HepG2 (cell line): ENCODE results near the gene FOXN3. TPM values are rescaled to one million over a fixed set of nuclear protein-coding genes. Genes with fewer than 3 reads are reported as not detected.

Source experiments
- ATAC-seq: fragments of 200-7000 bp; cut with Tn5 transposase; 3 replicates; pipeline ENCODE4 v1.9.1; 2020; ENCODE audit warnings: mild to moderate bottlenecking, moderate library complexity
- BruUV-seq: library from RNA; stranded (reverse); fragments of 400-500 nt; replicated peaks from 2 replicates; lab custom pipeline; 2021; lab: Mats Ljungman, UMichigan
- CTCF ChIA-PET: fragments of 300-600 bp; formaldehyde crosslinking; extraction: SDS; loops from one replicate; lab custom pipeline; 2021; ENCODE audit warnings: low total read pairs, inconsistent platforms, low intra/inter-chr PET ratio; lab: Yijun Ruan, JAX
- POLR2A ChIA-PET: fragments of 350-600 bp; sonication (Branson Sonifier 250); formaldehyde crosslinking; loops from one replicate; lab custom pipeline; 2020; ENCODE audit warnings: antibody characterized with exemption, inconsistent platforms; lab: Yijun Ruan, JAX
- DNase-seq: peaks from one replicate; pipeline ENCODE4 v3.0.0-alpha.2; 2015; ENCODE audit warnings: low spot score
- FAIRE-seq: peaks from 3 replicates; lab custom pipeline; 2011; peaks lifted over from hg19 to GRCh38; lab: Jason Lieb, UNC
- H2AFZ ChIP-seq: one replicate; pipeline ENCODE4 v1.6.1; 2011; ENCODE audit warnings: low read length, inconsistent platforms
- H3K27ac ChIP-seq: fragments of 300-600 bp; 3 replicates; pipeline ENCODE4 v1.8.0; 2011; ENCODE audit warnings: mixed run types, mild to moderate bottlenecking, mixed read lengths, low read length, inconsistent platforms; ENCODE audit not compliant: insufficient read depth; ENCODE audit errors: extremely low read length
- H3K27me3 ChIP-seq, 2 experiments: fragments of 200-600 bp in 1 of 2; 2 replicates in 1 of 2; 3 replicates in 1 of 2; pipeline versions ENCODE4 v1.6.0 to v1.8.0; 2011; ENCODE audit warnings: low read length in 2 of 2, mild to moderate bottlenecking in 2 of 2, moderate library complexity in 2 of 2, inconsistent platforms in 1 of 2; ENCODE audit not compliant: insufficient read depth in 2 of 2, control insufficient read depth in 1 of 2
- H3K36me3 ChIP-seq, 2 experiments: fragments of 200-600 bp in 1 of 2; replicated peaks in 1 of 2; 2 replicates in 1 of 2; 3 replicates in 1 of 2; pipeline versions ENCODE4 v1.5.1 to v1.8.0; 2011; ENCODE audit warnings: low read length in 2 of 2, inconsistent platforms in 1 of 2; ENCODE audit not compliant: insufficient read depth in 2 of 2, control insufficient read depth in 1 of 2
- H3K4me1 ChIP-seq: 2 replicates; pipeline ENCODE4 v1.5.1; 2012; ENCODE audit warnings: low read length, inconsistent platforms; ENCODE audit not compliant: insufficient read depth
- H3K4me2 ChIP-seq: 2 replicates; pipeline ENCODE4 v1.6.0; 2011; ENCODE audit warnings: low read depth, low read length, inconsistent platforms
- H3K4me3 ChIP-seq, 3 experiments: fragments of 200-600 bp in 1 of 3; sonication (generic), shearing (Covaris generic) in 1 of 3; replicated peaks in 1 of 3; 2 replicates each; pipeline ENCODE4 v1.5.1; 2011 to 2016; ENCODE audit warnings: low read length in 3 of 3, inconsistent platforms in 2 of 3, low read depth in 2 of 3, mild to moderate bottlenecking in 2 of 3, control low read depth in 1 of 3, mixed read lengths in 1 of 3; ENCODE audit not compliant: insufficient read depth in 1 of 3
- H3K79me2 ChIP-seq: one replicate; pipeline ENCODE4 v1.6.1; 2011; ENCODE audit warnings: low read length, inconsistent platforms; ENCODE audit not compliant: insufficient read depth
- H3K9ac ChIP-seq: 2 replicates; pipeline ENCODE4 v1.6.0; 2011; ENCODE audit warnings: mild to moderate bottlenecking, low read depth, low read length, inconsistent platforms; ENCODE audit not compliant: insufficient read depth
- H3K9me3 ChIP-seq: 2 replicates; pipeline ENCODE4 v1.5.1; 2012; ENCODE audit warnings: mild to moderate bottlenecking, low read length
- H4K20me1 ChIP-seq: 2 replicates; pipeline ENCODE4 v1.6.0; 2011; ENCODE audit warnings: inconsistent platforms, mild to moderate bottlenecking, low read length, moderate library complexity; ENCODE audit not compliant: insufficient read depth
- CBX5 ChIP-seq: sonication (generic); formaldehyde crosslinking; IDR thresholded peaks from 2 replicates; pipeline ENCODE4 v1.4.0; 2020; ENCODE audit warnings: missing genetic modification reagents, borderline replicate concordance
- JARID2 ChIP-seq: sonication (generic); formaldehyde crosslinking; IDR thresholded peaks from 2 replicates; pipeline ENCODE4 v1.8.1; 2023; ENCODE audit warnings: missing genetic modification reagents, inconsistent platforms; ENCODE audit not compliant: insufficient replicate concordance
- NFIB ChIP-seq: sonication (generic); formaldehyde crosslinking; IDR thresholded peaks from 2 replicates; pipeline ENCODE4 v1.9.0; 2021; ENCODE audit warnings: missing genetic modification reagents, mild to moderate bottlenecking, borderline replicate concordance
- NR3C1 ChIP-seq: sonication (generic); formaldehyde crosslinking; IDR thresholded peaks from 2 replicates; pipeline ENCODE4 v1.4.0; 2020; ENCODE audit warnings: missing genetic modification reagents
- POGZ ChIP-seq: sonication (generic); formaldehyde crosslinking; IDR thresholded peaks from 2 replicates; pipeline ENCODE4 v1.4.0; 2020; ENCODE audit warnings: mild to moderate bottlenecking, missing genetic modification reagents
- SMYD3 ChIP-seq: sonication (generic); formaldehyde crosslinking; IDR thresholded peaks from 2 replicates; pipeline ENCODE4 v1.8.1; 2023; ENCODE audit warnings: mild to moderate bottlenecking, missing genetic modification reagents
- SNAI1 ChIP-seq: sonication (generic); formaldehyde crosslinking; IDR thresholded peaks from 2 replicates; pipeline ENCODE4 v1.5.0; 2020; ENCODE audit warnings: mild to moderate bottlenecking, missing genetic modification reagents, borderline replicate concordance
- SRF ChIP-seq: IDR thresholded peaks from 2 replicates; pipeline ENCODE4 v1.6.1; 2011; ENCODE audit warnings: mild to moderate bottlenecking, low read depth, low read length, moderate library complexity
- TCF7 ChIP-seq: sonication (generic); IDR thresholded peaks from 2 replicates; pipeline ENCODE4 v1.6.1; 2016; ENCODE audit warnings: antibody characterized with exemption, low read depth
- ZMYM4 ChIP-seq: sonication (generic); formaldehyde crosslinking; IDR thresholded peaks from 2 replicates; pipeline ENCODE4 v1.8.1; 2023; ENCODE audit warnings: mild to moderate bottlenecking, missing genetic modification reagents
- ZNF232 ChIP-seq: sonication (generic); formaldehyde crosslinking; IDR thresholded peaks from 2 replicates; pipeline ENCODE4 v1.4.0; 2020; ENCODE audit warnings: missing genetic modification reagents, borderline replicate concordance
- ZNF3 ChIP-seq: IDR thresholded peaks from 2 replicates; pipeline ENCODE4 v1.7.0; 2017; ENCODE audit warnings: inconsistent platforms
- ZNF605 ChIP-seq: sonication (generic); formaldehyde crosslinking; IDR thresholded peaks from 2 replicates; pipeline ENCODE4 v1.8.0; 2022; ENCODE audit warnings: mild to moderate bottlenecking, missing genetic modification reagents
- ZSCAN31 ChIP-seq: sonication (generic); formaldehyde crosslinking; IDR thresholded peaks from 2 replicates; pipeline ENCODE4 v1.5.0; 2020; ENCODE audit warnings: low read depth, mild to moderate bottlenecking, missing genetic modification reagents
- WGBS: methylation state at CpG from one replicate; pipeline ENCODE4 v1.1.6; 2017; ENCODE audit warnings: low lambda C conversion rate; 5-methylcytosine and 5-hydroxymethylcytosine counted together
- in situ Hi-C: cut with HindIII; loops from 2 replicates; pipeline ENCODE4 v1.10.0; 2017; ENCODE audit warnings: low pct_unique_long_range_greater_than_20kb; ENCODE audit not compliant: extremely low pct_ligation_motif_present
- intact Hi-C: fragments of 100-400 bp; cut with micrococcal nuclease; formaldehyde crosslinking; loops from one replicate; pipeline ENCODE4 v1.10.0; 2022; ENCODE audit not compliant: unreplicated experiment
- polyA plus RNA-seq, 8 experiments: library from polyadenylated mRNA; depleted of rRNA in 3 of 8; stranded (reverse) in 7 of 8; unstranded in 1 of 8; fragments of >200 nt; fragmentation: Illumina TruSeq in 4 of 8; extraction: Trizol in 4 of 8; gene quantifications; 2 replicates each; pipeline versions ENCODE4 v1.2.1 to v1.2.3, GENCODE V29; 2011 to 2016; ENCODE audit warnings: low read depth in 4 of 8, missing spikeins in 1 of 8, mixed read lengths in 1 of 8; ENCODE audit not compliant: insufficient read depth in 1 of 8
- total RNA-seq, 5 experiments: library from RNA; depleted of rRNA; stranded (reverse); fragments of >200 nt; fragmentation: Illumina TruSeq; extraction: Trizol; gene quantifications; 2 replicates each; pipeline ENCODE4 v1.2.3, GENCODE V29; 2016; ENCODE audit warnings: low read depth in 1 of 5
- TF ChIP-seq, protein P1 (sequence below): sonication (generic); formaldehyde crosslinking; conservative IDR thresholded peaks from 2 replicates; pipeline ENCODE4 v1.5.0; 2020; ENCODE audit warnings: missing genetic modification reagents
- TF ChIP-seq, protein P2 (sequence below): sonication (generic); formaldehyde crosslinking; IDR thresholded peaks from 2 replicates; pipeline ENCODE4 v1.5.0; 2020; ENCODE audit warnings: mild to moderate bottlenecking, missing genetic modification reagents, borderline replicate concordance
- TF ChIP-seq, protein P3 (sequence below): IDR thresholded peaks from 2 replicates; pipeline ENCODE4 v1.6.1; 2018; ENCODE audit warnings: missing genetic modification reagents

The FOXN3 gene
- total and polyA plus RNA-seq, 2 of the 13 experiments (the other 11 are each of a cell fraction or from before 2014, with no cell fraction given): 32.4 to 70.2 TPM

DNA sequence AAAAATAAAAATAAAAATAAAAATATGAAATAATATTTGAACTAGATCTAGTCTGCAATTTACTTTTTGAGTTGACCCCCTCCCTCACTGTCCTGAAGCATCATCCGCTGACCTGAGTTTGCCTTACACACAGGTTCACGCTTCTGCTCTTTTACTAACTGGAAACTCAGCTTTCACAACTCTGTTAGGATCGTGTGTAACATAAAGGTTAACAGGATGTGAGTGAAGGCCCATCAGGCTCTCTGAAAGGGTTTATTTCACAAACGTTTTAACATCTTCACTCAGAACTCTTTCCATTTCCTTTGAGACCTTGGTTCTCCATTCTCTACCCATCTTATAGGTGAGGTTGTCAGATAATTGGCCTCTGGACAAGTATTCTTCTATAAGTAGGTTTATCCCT, 191.4 kb downstream of the FOXN3 start:
- peaks cover 31% of the 10 kb centered on the region for H3K79me2 ChIP-seq
- peaks cover 13 to 26% of the 10 kb centered on the region in 2 experiments for H3K36me3 ChIP-seq
- H3K9me3 ChIP-seq: no peaks in the 10 kb centered on the region
- WGBS: 83% methylated on average over 4 of the region's 4 CpGs
- no peak overlapping the region for H3K4me3 ChIP-seq
- H3K9ac ChIP-seq: no peak overlapping the region
- CTCF ChIA-PET: no interaction called here
- BruUV-seq: no TSS peak
- no peak for TF ChIP-seq POGZ
- TF ChIP-seq ZSCAN31 (CRISPR knock-in tag): no peak
- no peak for TF ChIP-seq SRF
- no peak for TF ChIP-seq ZMYM4
- no peak for TF ChIP-seq TCF7
- TF ChIP-seq SMYD3 (CRISPR knock-in tag): no peak
- TF ChIP-seq JARID2 (CRISPR knock-in tag): no peak
- no peak for TF ChIP-seq NR3C1
- TF ChIP-seq, protein P1, sequence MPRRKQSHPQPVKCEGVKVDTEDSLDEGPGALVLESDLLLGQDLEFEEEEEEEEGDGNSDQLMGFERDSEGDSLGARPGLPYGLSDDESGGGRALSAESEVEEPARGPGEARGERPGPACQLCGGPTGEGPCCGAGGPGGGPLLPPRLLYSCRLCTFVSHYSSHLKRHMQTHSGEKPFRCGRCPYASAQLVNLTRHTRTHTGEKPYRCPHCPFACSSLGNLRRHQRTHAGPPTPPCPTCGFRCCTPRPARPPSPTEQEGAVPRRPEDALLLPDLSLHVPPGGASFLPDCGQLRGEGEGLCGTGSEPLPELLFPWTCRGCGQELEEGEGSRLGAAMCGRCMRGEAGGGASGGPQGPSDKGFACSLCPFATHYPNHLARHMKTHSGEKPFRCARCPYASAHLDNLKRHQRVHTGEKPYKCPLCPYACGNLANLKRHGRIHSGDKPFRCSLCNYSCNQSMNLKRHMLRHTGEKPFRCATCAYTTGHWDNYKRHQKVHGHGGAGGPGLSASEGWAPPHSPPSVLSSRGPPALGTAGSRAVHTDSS: no peak
- TF ChIP-seq, protein P2, sequence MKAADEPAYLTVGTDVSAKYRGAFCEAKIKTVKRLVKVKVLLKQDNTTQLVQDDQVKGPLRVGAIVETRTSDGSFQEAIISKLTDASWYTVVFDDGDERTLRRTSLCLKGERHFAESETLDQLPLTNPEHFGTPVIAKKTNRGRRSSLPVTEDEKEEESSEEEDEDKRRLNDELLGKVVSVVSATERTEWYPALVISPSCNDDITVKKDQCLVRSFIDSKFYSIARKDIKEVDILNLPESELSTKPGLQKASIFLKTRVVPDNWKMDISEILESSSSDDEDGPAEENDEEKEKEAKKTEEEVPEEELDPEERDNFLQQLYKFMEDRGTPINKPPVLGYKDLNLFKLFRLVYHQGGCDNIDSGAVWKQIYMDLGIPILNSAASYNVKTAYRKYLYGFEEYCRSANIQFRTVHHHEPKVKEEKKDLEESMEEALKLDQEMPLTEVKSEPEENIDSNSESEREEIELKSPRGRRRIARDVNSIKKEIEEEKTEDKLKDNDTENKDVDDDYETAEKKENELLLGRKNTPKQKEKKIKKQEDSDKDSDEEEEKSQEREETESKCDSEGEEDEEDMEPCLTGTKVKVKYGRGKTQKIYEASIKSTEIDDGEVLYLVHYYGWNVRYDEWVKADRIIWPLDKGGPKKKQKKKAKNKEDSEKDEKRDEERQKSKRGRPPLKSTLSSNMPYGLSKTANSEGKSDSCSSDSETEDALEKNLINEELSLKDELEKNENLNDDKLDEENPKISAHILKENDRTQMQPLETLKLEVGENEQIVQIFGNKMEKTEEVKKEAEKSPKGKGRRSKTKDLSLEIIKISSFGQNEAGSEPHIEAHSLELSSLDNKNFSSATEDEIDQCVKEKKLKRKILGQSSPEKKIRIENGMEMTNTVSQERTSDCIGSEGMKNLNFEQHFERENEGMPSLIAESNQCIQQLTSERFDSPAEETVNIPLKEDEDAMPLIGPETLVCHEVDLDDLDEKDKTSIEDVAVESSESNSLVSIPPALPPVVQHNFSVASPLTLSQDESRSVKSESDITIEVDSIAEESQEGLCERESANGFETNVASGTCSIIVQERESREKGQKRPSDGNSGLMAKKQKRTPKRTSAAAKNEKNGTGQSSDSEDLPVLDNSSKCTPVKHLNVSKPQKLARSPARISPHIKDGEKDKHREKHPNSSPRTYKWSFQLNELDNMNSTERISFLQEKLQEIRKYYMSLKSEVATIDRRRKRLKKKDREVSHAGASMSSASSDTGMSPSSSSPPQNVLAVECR: no peak
- no peak for TF ChIP-seq ZNF232 (CRISPR knock-in tag)
- no peak for TF ChIP-seq SNAI1 (CRISPR knock-in tag)
- no peak for TF ChIP-seq ZNF3 (CRISPR knock-in tag)
- TF ChIP-seq, protein P3, sequence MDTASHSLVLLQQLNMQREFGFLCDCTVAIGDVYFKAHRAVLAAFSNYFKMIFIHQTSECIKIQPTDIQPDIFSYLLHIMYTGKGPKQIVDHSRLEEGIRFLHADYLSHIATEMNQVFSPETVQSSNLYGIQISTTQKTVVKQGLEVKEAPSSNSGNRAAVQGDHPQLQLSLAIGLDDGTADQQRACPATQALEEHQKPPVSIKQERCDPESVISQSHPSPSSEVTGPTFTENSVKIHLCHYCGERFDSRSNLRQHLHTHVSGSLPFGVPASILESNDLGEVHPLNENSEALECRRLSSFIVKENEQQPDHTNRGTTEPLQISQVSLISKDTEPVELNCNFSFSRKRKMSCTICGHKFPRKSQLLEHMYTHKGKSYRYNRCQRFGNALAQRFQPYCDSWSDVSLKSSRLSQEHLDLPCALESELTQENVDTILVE (CRISPR knock-in tag): no peak
- no peak for TF ChIP-seq ZNF605
- TF ChIP-seq CBX5 (CRISPR knock-in tag): no peak
- no peak for TF ChIP-seq NFIB (CRISPR knock-in tag)
- TF ChIP-seq, all 625 proteins: peak for 0
- no peak for ATAC-seq
- no peak for FAIRE-seq
- H3K4me2 ChIP-seq: no peak overlapping the region
- H3K27me3 ChIP-seq: no peaks in the 10 kb centered on the region
- DNase-seq: no peak
- peaks cover 40% of the 10 kb centered on the region for H3K4me1 ChIP-seq
- in situ Hi-C loops (loop anchor here (25.0 kb wide), 1 partner anchor 687 kb away; no protein-coding TSS in a partner anchor), intact Hi-C loops (no loop called here)
- H3K27ac ChIP-seq: no peak overlapping the region
- H4K20me1 ChIP-seq: peaks cover 20% of the 10 kb centered on the region; the same call in 1 of the 2 replicates
- POLR2A ChIA-PET: no interaction called here
- H2AFZ ChIP-seq: no peak overlapping the region
